IMR-90 (cell line): Measurements from ENCODE around the gene BCLAF1. TPM values are rescaled to one million over a fixed set of nuclear protein-coding genes. Genes with fewer than 3 reads are reported as not detected.
A peak's percentile ranks its signal among the peaks of the same experiment; 100 is the strongest.

Experiments used
- ATAC-seq: fragments of 200-7000 bp; cut with Tn5 transposase; 2 replicates; pipeline ENCODE4 v1.9.1; 2020; ENCODE audit warnings: low read depth, mild to moderate bottlenecking, moderate library complexity
- BruUV-seq: library from RNA; stranded (reverse); fragments of 400-500 nt; replicated peaks from 2 replicates; lab custom pipeline; 2021; lab: Mats Ljungman, UMichigan
- CTCF ChIA-PET: fragments of 300-600 bp; formaldehyde crosslinking; extraction: SDS; loops from one replicate; lab custom pipeline; 2021; ENCODE audit warnings: antibody characterized with exemption; lab: Yijun Ruan, JAX
- POLR2A ChIA-PET: fragments of 300-600 bp; sonication (Branson Sonifier 250); formaldehyde crosslinking; loops from one replicate; lab custom pipeline; 2022; ENCODE audit warnings: antibody characterized with exemption; ENCODE audit not compliant: unreplicated experiment; lab: Charles Lee
- DNase-seq: peaks from one replicate; pipeline ENCODE4 v3.0.0; 2013
- H2AFZ ChIP-seq: replicated peaks from 2 replicates; pipeline ENCODE3; 2013; ENCODE audit warnings: low read length, mild to moderate bottlenecking; ENCODE audit not compliant: poor library complexity
- H2AK5ac ChIP-seq: 2 replicates; pipeline ENCODE4 v1.6.1; 2013; ENCODE audit warnings: low read depth, low read length, inconsistent platforms
- H2AK9ac ChIP-seq: replicated peaks from 2 replicates; pipeline ENCODE3; 2013; ENCODE audit warnings: mild to moderate bottlenecking, low read depth, low read length, moderate library complexity; ENCODE audit not compliant: poor library complexity
- H2BK120ac ChIP-seq: 2 replicates; pipeline ENCODE4 v1.6.1; 2013; ENCODE audit warnings: low read depth, low read length, inconsistent platforms
- H2BK15ac ChIP-seq: 3 replicates; pipeline ENCODE4 v1.6.1; 2013; ENCODE audit warnings: low read depth, low read length, inconsistent platforms
- H2BK20ac ChIP-seq: 2 replicates; pipeline ENCODE4 v1.6.1; 2013; ENCODE audit warnings: low read depth, mild to moderate bottlenecking, inconsistent platforms, low read length, moderate library complexity
- H2BK5ac ChIP-seq: 2 replicates; pipeline ENCODE4 v1.6.1; 2013; ENCODE audit warnings: mild to moderate bottlenecking, low read depth, low read length, inconsistent platforms; ENCODE audit not compliant: poor library complexity, severe bottlenecking
- H3K14ac ChIP-seq: replicated peaks from 2 replicates; pipeline ENCODE4 v1.6.1; 2013; ENCODE audit warnings: low read depth, low read length, inconsistent platforms
- H3K18ac ChIP-seq: 2 replicates; pipeline ENCODE4 v1.6.1; 2013; ENCODE audit warnings: low read depth, low read length, control low read depth
- H3K23ac ChIP-seq: 2 replicates; pipeline ENCODE4 v1.6.1; 2013; ENCODE audit warnings: low read depth, low read length, inconsistent platforms
- H3K27ac ChIP-seq: 2 replicates; pipeline ENCODE4 v1.5.1; 2013; ENCODE audit warnings: mild to moderate bottlenecking, control low read depth, low read length; ENCODE audit not compliant: insufficient read depth
- H3K27me3 ChIP-seq: 2 replicates; pipeline ENCODE4 v1.6.1; 2013; ENCODE audit warnings: low read length; ENCODE audit not compliant: control insufficient read depth, insufficient read depth
- H3K36me3 ChIP-seq: 2 replicates; pipeline ENCODE4 v1.6.1; 2013; ENCODE audit warnings: low read length, mixed read lengths; ENCODE audit not compliant: control insufficient read depth, insufficient read depth
- H3K4ac ChIP-seq: 2 replicates; pipeline ENCODE4 v1.6.1; 2013; ENCODE audit warnings: low read depth, low read length, inconsistent platforms
- H3K4me1 ChIP-seq: 2 replicates; pipeline ENCODE4 v1.6.1; 2013; ENCODE audit warnings: low read length, mixed read lengths; ENCODE audit not compliant: control insufficient read depth, insufficient read depth
- H3K4me2 ChIP-seq: 2 replicates; pipeline ENCODE4 v1.6.1; 2013; ENCODE audit warnings: low read depth, mild to moderate bottlenecking, control low read depth, low read length, moderate library complexity
- H3K4me3 ChIP-seq: 2 replicates; pipeline ENCODE4 v1.5.1; 2013; ENCODE audit warnings: low read depth, mild to moderate bottlenecking, control low read depth, low read length, moderate library complexity; ENCODE audit not compliant: insufficient read depth
- H3K56ac ChIP-seq: 2 replicates; pipeline ENCODE4 v1.6.1; 2013; ENCODE audit warnings: low read length, inconsistent platforms; ENCODE audit not compliant: insufficient read depth; ENCODE audit errors: extremely low read depth
- H3K79me1 ChIP-seq, 2 experiments: 2 replicates each; pipeline ENCODE4 v1.6.1; 2013; ENCODE audit warnings: low read length in 2 of 2, inconsistent platforms in 1 of 2, low read depth in 1 of 2
- H3K9ac ChIP-seq: 2 replicates; pipeline ENCODE4 v1.6.1; 2013; ENCODE audit warnings: low read depth, low read length, control low read depth
- H3K9me1 ChIP-seq: 2 replicates; pipeline ENCODE4 v1.6.1; 2013; ENCODE audit warnings: low read length, inconsistent platforms; ENCODE audit not compliant: insufficient read depth
- H3K9me3 ChIP-seq: 2 replicates; pipeline ENCODE4 v1.6.1; 2013; ENCODE audit warnings: low read length; ENCODE audit not compliant: control insufficient read depth, insufficient read depth
- H4K20me1 ChIP-seq: 2 replicates; pipeline ENCODE4 v1.6.1; 2013; ENCODE audit warnings: low read length, inconsistent platforms; ENCODE audit not compliant: insufficient read depth
- H4K5ac ChIP-seq: 2 replicates; pipeline ENCODE4 v1.6.1; 2013; ENCODE audit warnings: mild to moderate bottlenecking, low read depth, low read length, control low read depth
- H4K8ac ChIP-seq, 2 experiments: 2 replicates each; pipeline ENCODE4 v1.6.1; 2013; ENCODE audit warnings: low read depth in 2 of 2, low read length in 2 of 2, control low read depth in 1 of 2, inconsistent platforms in 1 of 2
- H4K91ac ChIP-seq: 2 replicates; pipeline ENCODE4 v1.6.1; 2013; ENCODE audit warnings: low read depth, low read length, inconsistent platforms; ENCODE audit not compliant: insufficient read depth
- BHLHE40 ChIP-seq: fragments of 150-350 bp; IDR thresholded peaks from 2 replicates; pipeline ENCODE4 v1.6.1; 2016; ENCODE audit warnings: mild to moderate bottlenecking, low read depth, low read length
- CEBPB ChIP-seq: IDR thresholded peaks from 2 replicates; pipeline ENCODE4 v1.6.1; 2012; ENCODE audit warnings: low read depth, low read length, improper control_type of control experiment
- CTCF ChIP-seq: conservative IDR thresholded peaks from 2 replicates; pipeline ENCODE4 v1.5.1; 2012; ENCODE audit warnings: mild to moderate bottlenecking, low read depth, low read length, improper control_type of control experiment
- MAFK ChIP-seq: IDR thresholded peaks from 2 replicates; pipeline ENCODE4 v1.6.1; 2012; ENCODE audit warnings: low read depth, low read length, improper control_type of control experiment
- MAZ ChIP-seq: IDR thresholded peaks from 2 replicates; pipeline ENCODE4 v1.6.1; 2012; ENCODE audit warnings: low read depth, mild to moderate bottlenecking, low read length, improper control_type of control experiment, moderate library complexity, borderline replicate concordance
- MXI1 ChIP-seq: IDR thresholded peaks from 2 replicates; pipeline ENCODE4 v1.6.1; 2012; ENCODE audit warnings: low read depth, mild to moderate bottlenecking, low read length, moderate library complexity, borderline replicate concordance
- NFE2L2 ChIP-seq: fragments of 150-350 bp; IDR thresholded peaks from 2 replicates; pipeline ENCODE4 v1.6.1; 2016; ENCODE audit warnings: low read depth, mild to moderate bottlenecking, low read length
- POLR2A ChIP-seq: IDR thresholded peaks from 2 replicates; pipeline ENCODE4 v1.6.1; 2012; ENCODE audit warnings: mild to moderate bottlenecking, low read depth, low read length
- RAD21 ChIP-seq: IDR thresholded peaks from 2 replicates; pipeline ENCODE4 v1.6.1; 2012; ENCODE audit warnings: low read length, improper control_type of control experiment
- WGBS, 2 experiments: methylation state at CpG; one replicate each; pipeline versions ENCODE4 v1.1.5 to v1.1.7; 2013; ENCODE audit warnings: missing lambda C conversion rate in 2 of 2; ENCODE audit not compliant: insufficient read length in 1 of 2; ENCODE audit errors: extremely low coverage in 2 of 2; 5-methylcytosine and 5-hydroxymethylcytosine counted together
- dilution Hi-C: fragments of 300-500 bp; cut with HindIII; formaldehyde crosslinking; loops from one replicate; pipeline ENCODE4 v1.14.3; 2018; ENCODE audit warnings: low sequenced_read_pairs; ENCODE audit not compliant: unreplicated experiment
- in situ Hi-C: fragments of 300-500 bp; cut with MboI; formaldehyde crosslinking; loops from 3 replicates; pipeline ENCODE4 v1.14.3; 2019; ENCODE audit warnings: low sequenced_read_pairs, inconsistent platforms, mixed read lengths
- intact Hi-C: fragments of 100-400 bp; cut with micrococcal nuclease; formaldehyde crosslinking; loops from 2 replicates; pipeline ENCODE4 v1.10.0; 2022
- polyA plus RNA-seq, 3 experiments: library from polyadenylated mRNA; depleted of rRNA; stranded (reverse); fragments of >200 nt; gene quantifications; 2 replicates each; pipeline ENCODE4 v1.2.3, GENCODE V29; 2012; ENCODE audit warnings: low replicate concordance in 1 of 3
- total RNA-seq: library from RNA; depleted of rRNA; stranded (reverse); fragments of >200 nt; gene quantifications from 2 replicates; pipeline ENCODE4 v1.2.3, GENCODE V29; 2012

BCLAF1 gene
- total and polyA plus RNA-seq, 2 of the 4 experiments (the other 2 are of a cell fraction) = 34.0 to 141 TPM

- Histone ChIP-seq H3K4me1 (peaks cover 7% of the 10 kb centered on the region), H2BK5ac (peak overlapping the region; percentile 25), H2AFZ (peak overlapping the region; percentile 87), H3K27ac (peak overlapping the region; percentile 57), H4K8ac (peak overlapping the region; percentile 37 to 92; a peak in 2 of 4 replicates), H3K27me3 (no peaks in the 10 kb centered on the region), H3K4me3 (peak overlapping the region; percentile 71), H3K23ac (peak overlapping the region; percentile 43), H3K14ac (peak overlapping the region; percentile 39), H3K9me3 (no peaks in the 10 kb centered on the region), H4K20me1 (peaks cover 58% of the 10 kb centered on the region), H2BK20ac (no peak overlapping the region), H3K9me1 (peaks cover 3% of the 10 kb centered on the region), H2AK9ac (peak overlapping the region; percentile 99), H3K36me3 (no peaks in the 10 kb centered on the region), H3K56ac (peak overlapping the region; percentile 81), H3K18ac (0 out of 2 replicates have a peak overlapping the region, but pooled peaks have one; percentile 0), H4K5ac (no peak overlapping the region), H2AK5ac (peak overlapping the region; percentile 62), H3K79me1 (peaks cover 0 to 17% of the 10 kb centered on the region in 2 experiments; a peak in 2 of 4 replicates), H4K91ac (no peak overlapping the region), H3K9ac (peak overlapping the region; percentile 77), H3K4ac (peak overlapping the region; percentile 49), H2BK120ac (no peak overlapping the region), H2BK15ac (no peak overlapping the region), H3K4me2 (peak overlapping the region; percentile 77)
- POLR2A ChIA-PET = interaction anchor here (0.9 to 1.6 kb wide), 2 partner anchors 22 to 38 kb away, joined by 3 to 8 read pairs; partner anchors contain the start of gene MTFR2
- intact Hi-C loops = loop anchor here (5.0 kb wide), 1 partner anchor 504 kb away; the partner anchor contains the start of gene MAP3K5
- DNase-seq (peak; percentile 96), ATAC-seq (peak; percentile 60)
- dilution Hi-C loops = no loop called here
- CTCF ChIA-PET = interaction anchor here (0.7 to 1.1 kb wide), 2 partner anchors 33 to 38 kb away, joined by 3 read pairs; no protein-coding TSS in a partner anchor
- WGBS, 2 experiments = 1% methylated on average over 19 of the region's 34 CpGs; no CpG with 5 or more reads in 1 of the 2 experiments
- no TSS peak for BruUV-seq
- TF ChIP-seq CTCF (no peak), CEBPB (0 out of 2 replicates have a peak, but pooled peaks have one; percentile 2), MXI1 (peak; percentile 80; the same call in 1 of the 2 replicates), POLR2A (peak; percentile 61), NFE2L2 (peak; percentile 31; the same call in 1 of the 2 replicates), RAD21 (no peak), MAZ (peak; percentile 17; the same call in 1 of the 2 replicates), BHLHE40 (no peak), MAFK (peak; percentile 50; the same call in 1 of the 2 replicates)
- in situ Hi-C loops = loop anchor here (25.0 kb wide), 1 partner anchor 499 kb away; the partner anchor contains the start of gene MAP3K5
Measured at GRCh38 chr6:136288566-136289326, 900 bp downstream of the BCLAF1 start.
